Suppressor macrophage treated with lipopolysaccharide for 4 hours (primary cell): ENCODE data around the gene FAM161A.

Experiments used
- DNase-seq: peaks from one replicate; pipeline ENCODE4 v3.0.0-alpha.2; 2020

The FAM161A gene

DNA sequence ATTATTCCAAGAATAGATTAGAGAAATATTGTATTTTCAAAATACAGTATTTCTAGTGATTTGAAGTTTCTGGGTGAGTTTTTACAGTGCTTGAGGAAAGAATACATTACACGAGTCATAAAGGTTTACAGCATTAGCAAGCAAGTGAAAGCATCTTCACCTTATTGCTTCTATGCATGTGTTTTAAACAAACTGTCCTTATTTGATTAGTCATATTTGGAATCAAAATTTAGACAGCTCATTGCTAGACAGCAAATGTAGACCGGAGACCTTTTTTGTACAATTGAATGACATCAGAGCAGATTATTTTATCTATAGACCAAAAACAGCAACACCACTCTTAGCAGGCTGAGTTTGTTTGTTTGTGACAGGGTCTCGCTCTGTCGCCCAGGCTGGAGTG lies 69.2 kb downstream of the FAM161A start:
- DNase-seq, result no peak

GRCh38 chr2:61775956-61776570 lies 77.8 kb downstream of the FAM161A start:
- DNase-seq, result no peak
